Aorta (tissue), 5 donors: ENCODE results near the gene HEATR3. TPM values are rescaled to one million over a fixed set of nuclear protein-coding genes. Genes with fewer than 3 reads are reported as not detected.
A peak's percentile ranks its signal among the peaks of the same experiment; 100 is the strongest.

Experiments
- ATAC-seq: fragments of 200-7000 bp; cut with Tn5 transposase; one replicate; pipeline ENCODE4 v1.9.1; 2022; ENCODE audit warnings: moderate library complexity; ENCODE audit not compliant: low FRiP score
- DNase-seq, 2 donors: peaks; one replicate each; pipeline ENCODE4 v3.0.0-alpha.2; 2020
- H3K27ac ChIP-seq, 2 donors: one replicate each; pipeline ENCODE4 v1.5.1; 2013; ENCODE audit warnings: low read length in 2 of 2, mild to moderate bottlenecking in 2 of 2, moderate library complexity in 2 of 2, control low read depth in 1 of 2, inconsistent platforms in 1 of 2, low read depth in 1 of 2
- H3K27me3 ChIP-seq, 2 donors: one replicate each; pipeline ENCODE4 v1.6.1; 2013; ENCODE audit warnings: control low read depth in 1 of 2, low read length in 1 of 2, mild to moderate bottlenecking in 1 of 2, moderate library complexity in 1 of 2; ENCODE audit not compliant: insufficient read depth in 2 of 2, control insufficient read depth in 1 of 2
- H3K36me3 ChIP-seq, 2 donors: one replicate each; pipeline ENCODE4 v1.6.1; 2013; ENCODE audit warnings: control low read depth in 1 of 2, low read length in 1 of 2, mild to moderate bottlenecking in 1 of 2; ENCODE audit not compliant: insufficient read depth in 2 of 2, control insufficient read depth in 1 of 2
- H3K4me1 ChIP-seq, 2 donors: one replicate each; pipeline ENCODE4 v1.6.1; 2013; ENCODE audit warnings: low read length in 2 of 2, control low read depth in 1 of 2, mild to moderate bottlenecking in 1 of 2, moderate library complexity in 1 of 2; ENCODE audit not compliant: insufficient read depth in 2 of 2, control insufficient read depth in 1 of 2
- H3K4me3 ChIP-seq, 2 donors: one replicate each; pipeline ENCODE4 v1.5.1; 2013; ENCODE audit warnings: low read length in 2 of 2, control low read depth in 1 of 2, mild to moderate bottlenecking in 1 of 2
- H3K9me3 ChIP-seq: one replicate; pipeline ENCODE4 v1.6.1; 2013; ENCODE audit warnings: mild to moderate bottlenecking, low read length; ENCODE audit not compliant: control insufficient read depth
- WGBS, 2 donors: extraction: QIAGEN DNeasy Blood & Tissue Kit; methylation state at CpG; one replicate each; pipeline ENCODE4 v1.1.7; 2013; 5-methylcytosine and 5-hydroxymethylcytosine counted together
- intact Hi-C, 2 donors: fragments of 100-400 bp; cut with DNase I; formaldehyde crosslinking; loops; one replicate each; pipeline versions ENCODE4 v1.14.2 to v1.15.0; 2022
- polyA plus RNA-seq, 2 donors: library from polyadenylated mRNA; stranded (reverse); fragments of 200-250 nt; gene quantifications; one replicate each; pipeline ENCODE4 v1.2.3, GENCODE V29; 2013
- total RNA-seq, 2 donors: library from RNA; stranded (reverse); fragmentation: NEBNext Ultra II Directional; extraction: Animal tissue kit (Norgen Biotek cat#: 25700); gene quantifications; one replicate each; pipeline ENCODE4 v1.2.1, GENCODE V29; 2021
- donor health status: healthy with polysubstance abuse.
- donor health status: Bipolar disorder and iron deficiency.
- donor health status: DM: no; HTN: no; CAD: no.
- donor health status: DM: no; HTN: no; CAD: no.
- donor health status: DM: yes; HTN: yes; CAD: no.

Gene HEATR3
- total and polyA plus RNA-seq, 4 donors, result 3.7 to 17.9 (median 7.0) TPM

GRCh38 chr16:50081428-50082018, 15.8 kb downstream of the HEATR3 start:
- H3K27ac ChIP-seq, result no peak overlapping the region
- H3K9me3 ChIP-seq, result no peaks in the 10 kb centered on the region
- WGBS, 2 donors, result 89 to 91% methylated on average over 7 of the region's 7 CpGs
- no peak overlapping the region for H3K4me3 ChIP-seq
- H3K36me3 ChIP-seq, result peaks cover 2% of the 10 kb centered on the region in 2 donors
- intact Hi-C loops, result no loop called here
- no peak for ATAC-seq
- H3K27me3 ChIP-seq, result no peaks in the 10 kb centered on the region
- no peak for DNase-seq
- H3K4me1 ChIP-seq, result no peaks in the 10 kb centered on the region

- peaks cover 2 to 3% of the 10 kb centered on the region in 2 donors for H3K36me3 ChIP-seq
Observed at GRCh38 chr16:50083996-50084395, 18.2 kb downstream of the HEATR3 start.

GRCh38 chr16:50086176-50086575, 20.4 kb downstream of the HEATR3 start:
- peaks cover 2 to 3% of the 10 kb centered on the region in 2 donors for H3K36me3 ChIP-seq
- no peaks in the 10 kb centered on the region for H3K27me3 ChIP-seq
- ATAC-seq (no peak), DNase-seq (no peak)
- H3K4me1 ChIP-seq, result no peaks in the 10 kb centered on the region
- H3K4me3 ChIP-seq, result no peak overlapping the region
- intact Hi-C loops, result no loop called here
- 92 to 94% methylated on average over 6 of the region's 6 CpGs for WGBS, 2 donors
- no peaks in the 10 kb centered on the region for H3K9me3 ChIP-seq
- no peak overlapping the region for H3K27ac ChIP-seq

More at GRCh38 chr16:50083996-50084395, 18.2 kb downstream of the HEATR3 start:
- H3K4me1 ChIP-seq, result no peaks in the 10 kb centered on the region
- no peak for ATAC-seq
- no peak overlapping the region for H3K27ac ChIP-seq
- H3K9me3 ChIP-seq, result no peaks in the 10 kb centered on the region
- intact Hi-C loops, result no loop called here
- H3K4me3 ChIP-seq, result no peak overlapping the region
- no peaks in the 10 kb centered on the region for H3K27me3 ChIP-seq
- DNase-seq, result no peak
- 65 to 72% methylated on average over 8 of the region's 8 CpGs for WGBS, 2 donors

GRCh38 chr16:50088302-50088701, 22.5 kb downstream of the HEATR3 start:
- Histone ChIP-seq H3K27me3 (no peaks in the 10 kb centered on the region), H3K4me1 (no peaks in the 10 kb centered on the region), H3K9me3 (no peaks in the 10 kb centered on the region), H3K27ac (no peak overlapping the region), H3K4me3 (no peak overlapping the region), H3K36me3 (peaks cover 2 to 3% of the 10 kb centered on the region in 2 donors)
- ATAC-seq (no peak), DNase-seq (no peak)
- 86 to 92% methylated on average over 3 of the region's 3 CpGs for WGBS, 2 donors
- intact Hi-C loops, result no loop called here

DNA sequence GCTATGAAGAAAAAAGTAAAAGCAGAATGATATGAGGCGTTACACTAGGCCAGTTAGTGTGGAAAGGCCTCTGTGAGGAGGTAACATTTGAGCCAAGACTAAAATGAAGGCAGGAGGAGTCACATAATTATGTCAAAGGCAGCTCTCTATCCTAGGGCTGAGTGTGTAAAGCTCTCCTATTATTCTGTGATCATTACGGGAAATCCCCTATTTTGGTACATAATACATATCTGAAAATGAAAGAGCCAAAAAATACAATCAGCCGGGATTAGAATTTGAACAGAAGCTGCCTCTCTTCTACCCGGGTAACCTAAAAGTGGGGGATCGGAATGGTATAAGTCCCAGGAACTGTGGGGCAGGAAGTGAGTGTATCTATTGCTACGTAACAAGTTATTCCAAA, 27.1 kb downstream of the HEATR3 start:
- no peak for DNase-seq

DNA sequence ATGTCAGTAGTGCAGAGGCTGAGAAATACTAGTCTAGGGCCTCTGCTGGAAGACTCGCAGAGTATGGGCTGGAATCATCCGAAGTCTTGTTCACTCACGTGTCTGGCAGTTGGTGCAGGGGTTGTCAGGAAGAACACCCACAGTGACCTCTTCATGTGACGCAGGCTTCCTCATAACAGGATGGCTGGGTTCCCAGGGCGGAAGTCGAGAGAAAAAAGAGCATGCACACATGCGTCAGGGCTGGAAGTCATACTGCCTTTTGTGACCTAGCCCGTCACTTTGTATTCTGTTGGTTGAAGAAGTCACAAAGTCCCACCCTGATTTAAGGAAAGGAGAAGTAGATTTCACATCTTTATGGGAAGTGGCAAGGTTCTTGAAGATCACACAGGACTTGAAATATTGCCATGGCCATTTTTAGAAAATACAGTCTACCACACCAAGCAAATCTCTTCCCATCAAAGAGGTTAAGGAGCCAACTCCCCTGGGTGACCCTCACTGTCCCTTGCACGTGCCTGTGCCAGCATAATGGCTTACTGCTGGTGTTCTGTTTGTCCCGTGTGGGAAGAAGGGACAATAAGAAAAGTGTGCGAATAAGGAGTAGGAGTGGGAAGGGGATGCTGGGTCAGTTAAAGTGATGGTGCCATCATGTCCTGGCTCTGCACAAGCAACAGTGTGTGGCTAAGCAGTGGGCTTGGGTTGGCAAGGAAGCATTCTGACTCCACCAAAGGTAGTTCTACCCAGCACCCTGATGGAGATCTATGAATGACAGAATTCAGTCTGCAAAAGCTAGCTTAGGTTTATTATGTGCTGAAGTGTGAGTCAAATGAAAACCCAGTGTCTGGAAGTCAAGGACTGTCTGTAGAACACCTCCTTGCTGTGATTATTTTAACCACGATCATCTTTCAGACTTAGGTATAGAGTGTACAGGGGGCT, 28.1 kb downstream of the HEATR3 start:
- Histone ChIP-seq H3K27me3 (no peaks in the 10 kb centered on the region), H3K27ac (no peak overlapping the region), H3K36me3 (no peaks in the 10 kb centered on the region), H3K4me3 (no peak overlapping the region), H3K4me1 (no peaks in the 10 kb centered on the region), H3K9me3 (no peaks in the 10 kb centered on the region)
- peak; percentile 79 to 89 for DNase-seq
- peak; percentile 56 for ATAC-seq
- intact Hi-C loops, result no loop called here
- 83% methylated on average over 12 of the region's 12 CpGs for WGBS, 2 donors

More for the DNA sequence above, 27.1 kb downstream of the HEATR3 start:
- Histone ChIP-seq H3K36me3 (no peaks in the 10 kb centered on the region), H3K9me3 (no peaks in the 10 kb centered on the region), H3K27me3 (no peaks in the 10 kb centered on the region), H3K27ac (no peak overlapping the region), H3K4me1 (no peaks in the 10 kb centered on the region), H3K4me3 (no peak overlapping the region)
- no peak for ATAC-seq
- intact Hi-C loops, result no loop called here
- 78 to 83% methylated on average over 6 of the region's 6 CpGs for WGBS, 2 donors

GRCh38 chr16:50096791-50097190, 31.0 kb downstream of the HEATR3 start:
- no peaks in the 10 kb centered on the region for H3K27me3 ChIP-seq
- ATAC-seq (no peak), DNase-seq (no peak)
- no peaks in the 10 kb centered on the region for H3K4me1 ChIP-seq
- peaks cover 2 to 6% of the 10 kb centered on the region in 2 donors for H3K36me3 ChIP-seq
- no peak overlapping the region for H3K27ac ChIP-seq
- no peaks in the 10 kb centered on the region for H3K9me3 ChIP-seq
- intact Hi-C loops, result no loop called here
- H3K4me3 ChIP-seq, result no peak overlapping the region
- 57 to 64% methylated on average over 3 of the region's 3 CpGs for WGBS, 2 donors

DNA sequence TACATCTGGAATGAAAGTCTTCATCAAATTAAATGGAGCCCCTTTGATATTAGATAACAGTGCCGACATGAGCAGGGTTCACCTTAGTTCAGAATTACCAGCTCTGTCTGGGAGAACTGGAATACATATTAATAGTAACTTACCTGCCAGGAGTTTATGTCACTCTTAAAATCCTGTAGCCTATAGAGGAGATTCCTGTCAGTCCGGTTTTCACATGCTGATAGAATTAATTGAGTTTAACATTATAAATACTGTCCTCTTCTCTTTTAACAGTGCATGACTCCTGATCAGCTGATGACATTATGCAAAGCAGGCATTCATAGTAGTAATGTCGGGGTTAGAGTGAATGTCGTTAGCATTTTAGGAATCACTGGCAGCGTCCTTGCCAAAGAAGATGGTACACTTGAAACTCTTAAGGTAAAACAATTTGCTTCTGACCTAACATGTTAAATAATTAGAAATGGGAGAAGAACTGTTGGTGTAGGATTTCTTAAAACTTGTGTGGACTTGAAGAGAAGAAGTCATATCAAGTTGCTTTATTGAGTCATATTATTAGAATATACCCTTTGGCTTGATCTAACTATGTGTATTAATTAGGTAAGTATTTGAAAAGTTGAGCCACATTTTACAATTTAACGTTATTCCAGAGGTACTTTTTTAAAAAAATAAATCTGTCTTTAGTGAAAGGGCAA, 34.3 kb downstream of the HEATR3 start:
- no peaks in the 10 kb centered on the region for H3K4me1 ChIP-seq
- ATAC-seq, result no peak
- 90 to 94% methylated on average over 6 of the region's 6 CpGs for WGBS, 2 donors

More for the DNA sequence above, 34.3 kb downstream of the HEATR3 start:
- H3K4me3 ChIP-seq, result no peak overlapping the region
- no peaks in the 10 kb centered on the region for H3K9me3 ChIP-seq
- H3K27ac ChIP-seq, result no peak overlapping the region
- no peak for DNase-seq
- peaks cover 6 to 11% of the 10 kb centered on the region in 2 donors for H3K36me3 ChIP-seq
- intact Hi-C loops, result no loop called here
- no peaks in the 10 kb centered on the region for H3K27me3 ChIP-seq
